H9 (cell line): ENCODE data around the gene MUSK. TPM values are rescaled to one million over a fixed set of nuclear protein-coding genes. Genes with fewer than 3 reads are reported as not detected.

Experiments
- DNase-seq: peaks from one replicate; pipeline ENCODE4 v3.0.0-alpha.2; 2017
- H2AFZ ChIP-seq: one replicate; pipeline ENCODE4 v1.6.1; 2013; ENCODE audit warnings: mild to moderate bottlenecking, low read length, control low read depth, moderate library complexity
- H2AK5ac ChIP-seq: 2 replicates; pipeline ENCODE4 v1.6.1; 2013; ENCODE audit warnings: low read length, control low read depth, mixed read lengths; ENCODE audit not compliant: insufficient read length
- H2BK120ac ChIP-seq: one replicate; pipeline ENCODE4 v1.6.1; 2013; ENCODE audit warnings: low read depth, mild to moderate bottlenecking, low read length, control low read depth, inconsistent platforms; ENCODE audit not compliant: poor library complexity, severe bottlenecking
- H2BK12ac ChIP-seq: 2 replicates; pipeline ENCODE4 v1.6.1; 2013; ENCODE audit warnings: low read length, control low read depth, mixed read lengths, low read depth; ENCODE audit not compliant: insufficient read length
- H2BK15ac ChIP-seq: 2 replicates; pipeline ENCODE4 v1.6.1; 2013; ENCODE audit warnings: low read depth, low read length, control low read depth
- H2BK20ac ChIP-seq: one replicate; pipeline ENCODE4 v1.6.1; 2013; ENCODE audit warnings: low read depth, mild to moderate bottlenecking, low read length, control low read depth, inconsistent platforms; ENCODE audit not compliant: poor library complexity, severe bottlenecking
- H2BK5ac ChIP-seq: 2 replicates; pipeline ENCODE4 v1.6.1; 2013; ENCODE audit warnings: low read length, control low read depth, mixed read lengths; ENCODE audit not compliant: insufficient read length
- H3K14ac ChIP-seq: 2 replicates; pipeline ENCODE4 v1.6.1; 2013; ENCODE audit warnings: low read length, control low read depth; ENCODE audit not compliant: insufficient read depth
- H3K18ac ChIP-seq: 2 replicates; pipeline ENCODE4 v1.6.1; 2013; ENCODE audit warnings: low read depth, mild to moderate bottlenecking, mixed read lengths, low read length, control low read depth; ENCODE audit not compliant: insufficient read length
- H3K23ac ChIP-seq: 2 replicates; pipeline ENCODE4 v1.6.1; 2013; ENCODE audit warnings: low read length, control low read depth, mixed read lengths, low read depth; ENCODE audit not compliant: insufficient read length
- H3K23me2 ChIP-seq: 2 replicates; pipeline ENCODE4 v1.6.1; 2013; ENCODE audit warnings: low read depth, mild to moderate bottlenecking, mixed read lengths, low read length, control low read depth; ENCODE audit not compliant: insufficient read length, poor library complexity, severe bottlenecking
- H3K27ac ChIP-seq: 2 replicates; pipeline ENCODE4 v1.5.1; 2013; ENCODE audit warnings: low read length, control low read depth, mixed read lengths, low read depth; ENCODE audit not compliant: insufficient read length
- H3K27me3 ChIP-seq: 2 replicates; pipeline ENCODE4 v1.6.1; 2013; ENCODE audit warnings: low read length, control low read depth, inconsistent platforms; ENCODE audit not compliant: insufficient read depth
- H3K4ac ChIP-seq: 2 replicates; pipeline ENCODE4 v1.6.1; 2013; ENCODE audit warnings: low read depth, mild to moderate bottlenecking, control low read depth, inconsistent platforms, low read length, moderate library complexity
- H3K4me1 ChIP-seq: 2 replicates; pipeline ENCODE4 v1.6.1; 2013; ENCODE audit warnings: low read length, control low read depth, inconsistent platforms; ENCODE audit not compliant: insufficient read depth
- H3K4me2 ChIP-seq: 2 replicates; pipeline ENCODE4 v1.6.1; 2013; ENCODE audit warnings: low read length, control low read depth, mixed read lengths; ENCODE audit not compliant: insufficient read length, insufficient read depth
- H3K56ac ChIP-seq: 2 replicates; pipeline ENCODE4 v1.6.1; 2013; ENCODE audit warnings: low read depth, mild to moderate bottlenecking, mixed read lengths, low read length, control low read depth; ENCODE audit not compliant: insufficient read length
- H3K79me1 ChIP-seq: 2 replicates; pipeline ENCODE4 v1.6.1; 2013; ENCODE audit warnings: low read depth, mild to moderate bottlenecking, moderate library complexity, low read length, control low read depth, inconsistent platforms; ENCODE audit not compliant: insufficient read depth, poor library complexity, severe bottlenecking
- H3K79me2 ChIP-seq: 2 replicates; pipeline ENCODE4 v1.6.1; 2013; ENCODE audit warnings: low read length, control low read depth, inconsistent platforms; ENCODE audit not compliant: insufficient read depth
- H3K9ac ChIP-seq: 2 replicates; pipeline ENCODE4 v1.6.1; 2013; ENCODE audit warnings: low read length, control low read depth, mixed read lengths; ENCODE audit not compliant: insufficient read length; ENCODE audit errors: extremely low read depth
- H3K9me3 ChIP-seq: one replicate; pipeline ENCODE4 v1.6.1; 2013; ENCODE audit warnings: low read depth, low read length, inconsistent platforms; ENCODE audit not compliant: control insufficient read depth
- H3T11ph ChIP-seq: one replicate; pipeline ENCODE4 v1.6.1; 2013; ENCODE audit warnings: mild to moderate bottlenecking, low read length, control low read depth, inconsistent platforms
- H4K20me1 ChIP-seq: one replicate; pipeline ENCODE4 v1.6.1; 2013; ENCODE audit not compliant: control insufficient read depth, insufficient read length, insufficient read depth
- H4K5ac ChIP-seq: 2 replicates; pipeline ENCODE4 v1.6.1; 2013; ENCODE audit warnings: low read depth, mild to moderate bottlenecking, mixed read lengths, low read length, control low read depth; ENCODE audit not compliant: insufficient read length
- H4K8ac ChIP-seq: replicated peaks from 2 replicates; pipeline ENCODE4 v1.6.1; 2013; ENCODE audit warnings: low read length, control low read depth, mixed read lengths, low read depth; ENCODE audit not compliant: insufficient read length
- H4K91ac ChIP-seq: 2 replicates; pipeline ENCODE4 v1.6.1; 2013; ENCODE audit warnings: low read depth, mild to moderate bottlenecking, moderate library complexity, mixed read lengths, low read length, control low read depth; ENCODE audit not compliant: insufficient read length
- H3K27ac Mint-ChIP-seq, 3 experiments: 2 replicates in 2 of 3; 3 replicates in 1 of 3; pipeline ENCODE4 v1.8.0; 2020 to 2021; ENCODE audit warnings: mixed read lengths in 3 of 3, mild to moderate bottlenecking in 1 of 3, moderate library complexity in 1 of 3
- H3K27me3 Mint-ChIP-seq: 2 replicates; pipeline ENCODE4 v1.8.0; 2021; ENCODE audit warnings: low read depth, mild to moderate bottlenecking, moderate library complexity, mixed read lengths
- H3K36me3 Mint-ChIP-seq, 3 experiments: 2 replicates in 2 of 3; 3 replicates in 1 of 3; pipeline ENCODE4 v1.8.0; 2020 to 2021; ENCODE audit warnings: low read depth in 3 of 3, mixed read lengths in 3 of 3; ENCODE audit not compliant: insufficient read depth in 1 of 3
- H3K4me1 Mint-ChIP-seq, 2 experiments: 2 replicates each; pipeline ENCODE4 v1.8.0; 2020; ENCODE audit warnings: mixed read lengths in 2 of 2
- H3K4me3 Mint-ChIP-seq, 2 experiments: 2 replicates in 1 of 2; 3 replicates in 1 of 2; pipeline ENCODE4 v1.8.0; 2020 to 2021; ENCODE audit warnings: mild to moderate bottlenecking in 2 of 2, mixed read lengths in 2 of 2, moderate library complexity in 1 of 2
- H3K9me3 Mint-ChIP-seq, 2 experiments: 2 replicates in 1 of 2; 3 replicates in 1 of 2; pipeline ENCODE4 v1.8.0; 2020; ENCODE audit warnings: mild to moderate bottlenecking in 2 of 2, mixed read lengths in 2 of 2, moderate library complexity in 1 of 2
- CTCF ChIP-seq: fragments of 200-600 bp; sonication (generic); conservative IDR thresholded peaks from 3 replicates; pipeline ENCODE4 v1.8.0; 2021; ENCODE audit warnings: antibody characterized with exemption, mild to moderate bottlenecking
- WGBS: extraction: QIAGEN DNeasy Blood & Tissue Kit; methylation state at CpG from one replicate; pipeline ENCODE4 v1.1.7; 2013; ENCODE audit warnings: missing lambda C conversion rate, low lambda C conversion rate, mixed read lengths; ENCODE audit not compliant: insufficient read length; ENCODE audit errors: extremely low coverage; 5-methylcytosine and 5-hydroxymethylcytosine counted together
- total RNA-seq: library from RNA; stranded (reverse); gene quantifications from 2 replicates; pipeline ENCODE4 v1.2.1, GENCODE V29; 2021

MUSK gene
- total RNA-seq, 1 experiment from 2014 or later, result not detected

- Histone ChIP-seq H2BK15ac (no peak overlapping the region), H3K14ac (no peak overlapping the region), H3K56ac (no peak overlapping the region), H3K23ac (no peak overlapping the region), H3K4me2 (no peak overlapping the region), H2BK20ac (no peak overlapping the region), H2AK5ac (no peak overlapping the region), H4K20me1 (no peaks in the 10 kb centered on the region), H4K5ac (no peak overlapping the region), H3K4ac (no peak overlapping the region), H3K79me1 (no peaks in the 10 kb centered on the region), H4K8ac (no peak overlapping the region), H3K27ac (no peak overlapping the region), H2BK12ac (no peak overlapping the region), H3K27me3 (no peaks in the 10 kb centered on the region), H3K4me1 (0 out of 2 replicates have a peak, but pooled peaks cover 2% of the 10 kb centered on the region), H4K91ac (no peak overlapping the region), H3K23me2 (no peaks in the 10 kb centered on the region), H2AFZ (no peak overlapping the region), H2BK5ac (no peak overlapping the region), H3K18ac (no peak overlapping the region), H3K79me2 (no peaks in the 10 kb centered on the region), H3T11ph (no peak overlapping the region), H3K9me3 (no peaks in the 10 kb centered on the region), H3K9ac (no peak overlapping the region), H2BK120ac (no peak overlapping the region)
- WGBS, result no CpG with 5 or more reads among the region's 1 CpG
- peaks cover 19 to 52% of the 10 kb centered on the region in 2 experiments for H3K4me1 Mint-ChIP-seq
- no peak for TF ChIP-seq CTCF
- H3K4me3 Mint-ChIP-seq, result no peak overlapping the region
- no peak for DNase-seq
- peak overlapping the region; percentile 56 to 94 (median 82); a peak in 5 of 7 replicates for H3K27ac Mint-ChIP-seq
- no peaks in the 10 kb centered on the region for H3K27me3 Mint-ChIP-seq
- no peaks in the 10 kb centered on the region for H3K9me3 Mint-ChIP-seq
- peaks cover 0 to 1% (median 0%) of the 10 kb centered on the region in 3 experiments; a peak in 1 of 7 replicates for H3K36me3 Mint-ChIP-seq
These were observed 59.5 kb downstream of the MUSK start for GRCh38 chr9:110728058-110728457.
